ENCODE measurements around the gene LIX1. TPM values are rescaled to one million over a fixed set of nuclear protein-coding genes. Genes with fewer than 3 reads are reported as not detected.

The LIX1 gene
- total and polyA plus RNA-seq, 12 donors, result 0.03 to 0.33 (median 0.18) TPM; not detected in 9

GRCh38 chr5:97074859-97075489 is 67.4 kb downstream of the LIX1 start:
- intact Hi-C loops (cut with DNase I), result no loop called here
- no peak for TF ChIP-seq POLR2A (IDR thresholded peaks at IDR 0.05)
- TF ChIP-seq CTCF (IDR thresholded peaks at IDR 0.05), result no peak
- WGBS, 4 donors, result 62 to 63% (median 62%) methylated on average over 4 of the region's 4 CpGs
- Histone ChIP-seq H3K27me3 (no peaks in the 10 kb centered on the region), H3K27ac (no peak overlapping the region), H3K4me1 (replicated peaks in 1 of 2) (no peaks in the 10 kb centered on the region), H3K36me3 (replicated peaks in 1 of 2) (no peaks in the 10 kb centered on the region), H3K9me3 (replicated peaks in 1 of 3) (no peaks in the 10 kb centered on the region), H3K4me3 (no peak overlapping the region)
- no peak for DNase-seq

- DNase-seq, result no peak
- TF ChIP-seq POLR2A (IDR thresholded peaks at IDR 0.05) (no peak), CTCF (IDR thresholded peaks at IDR 0.05) (no peak)
- Histone ChIP-seq H3K27ac (no peak overlapping the region), H3K9me3 (replicated peaks in 1 of 3) (no peaks in the 10 kb centered on the region), H3K27me3 (no peaks in the 10 kb centered on the region), H3K4me1 (replicated peaks in 1 of 2) (no peaks in the 10 kb centered on the region), H3K36me3 (replicated peaks in 1 of 2) (no peaks in the 10 kb centered on the region), H3K4me3 (no peak overlapping the region)
- WGBS, 4 donors, result 86 to 91% (median 88%) methylated on average over 2 to 3 of the region's 3 CpGs
- intact Hi-C loops (cut with DNase I), result no loop called here
These were observed 69.0 kb downstream of the LIX1 start for GRCh38 chr5:97073420-97073819.

- intact Hi-C loops (cut with DNase I), result no loop called here
These were observed 69.7 kb downstream of the LIX1 start for GRCh38 chr5:97072696-97073095.

GRCh38 chr5:97071993-97072392 is 70.4 kb downstream of the LIX1 start:
- Histone ChIP-seq H3K4me1 (replicated peaks in 1 of 2) (no peaks in the 10 kb centered on the region), H3K4me3 (no peak overlapping the region), H3K27ac (no peak overlapping the region), H3K27me3 (no peaks in the 10 kb centered on the region), H3K36me3 (replicated peaks in 1 of 2) (no peaks in the 10 kb centered on the region), H3K9me3 (replicated peaks in 1 of 3) (no peaks in the 10 kb centered on the region)
- intact Hi-C loops (cut with DNase I), result no loop called here
- WGBS, 4 donors, result 74 to 80% (median 77%) methylated on average over 4 of the region's 4 CpGs
- DNase-seq, result no peak
- TF ChIP-seq CTCF (IDR thresholded peaks at IDR 0.05), result no peak
- TF ChIP-seq POLR2A (IDR thresholded peaks at IDR 0.05), result no peak

More at GRCh38 chr5:97072696-97073095, 69.7 kb downstream of the LIX1 start:
- H3K36me3 ChIP-seq (replicated peaks in 1 of 2), result no peaks in the 10 kb centered on the region
- H3K4me3 ChIP-seq, result no peak overlapping the region
- H3K27ac ChIP-seq, result no peak overlapping the region
- H3K9me3 ChIP-seq (replicated peaks in 1 of 3), result no peaks in the 10 kb centered on the region
- no peaks in the 10 kb centered on the region for H3K4me1 ChIP-seq (replicated peaks in 1 of 2)
- TF ChIP-seq POLR2A (IDR thresholded peaks at IDR 0.05), result no peak
- no peak for TF ChIP-seq CTCF (IDR thresholded peaks at IDR 0.05)
- H3K27me3 ChIP-seq, result no peaks in the 10 kb centered on the region
- 67 to 81% (median 74%) methylated on average over 2 of the region's 2 CpGs for WGBS, 4 donors
- no peak for DNase-seq

All from adrenal gland (tissue), 12 donors.